DND-41 (cell line): ENCODE data around the gene KAZN.

ENCODE experiments used
- ATAC-seq: fragments of 200-7000 bp; cut with Tn5 transposase; 3 replicates; pipeline ENCODE4 v1.9.1; 2021; ENCODE audit warnings: low read depth; ENCODE audit not compliant: insufficient read depth
- DNase-seq: peaks from one replicate; pipeline ENCODE4 v3.0.0-alpha.2; 2020
- H2AFZ ChIP-seq: 2 replicates; pipeline ENCODE4 v1.6.0; 2012; ENCODE audit warnings: low read depth, low read length
- H3K27ac ChIP-seq: 2 replicates; pipeline ENCODE4 v1.5.1; 2012; ENCODE audit warnings: low read length, inconsistent platforms
- H3K27me3 ChIP-seq: fragments of 200-600 bp; sonication (generic); 2 replicates; pipeline ENCODE4 v1.6.0; 2012; ENCODE audit warnings: low read length, mild to moderate bottlenecking, inconsistent platforms; ENCODE audit not compliant: insufficient read depth, poor library complexity
- H3K36me3 ChIP-seq: 2 replicates; pipeline ENCODE4 v1.5.1; 2012; ENCODE audit warnings: low read length, inconsistent platforms; ENCODE audit not compliant: insufficient read depth
- H3K4me1 ChIP-seq: 2 replicates; pipeline ENCODE4 v1.5.1; 2012; ENCODE audit warnings: mild to moderate bottlenecking, low read length; ENCODE audit not compliant: insufficient read depth
- H3K4me2 ChIP-seq: 2 replicates; pipeline ENCODE4 v1.6.0; 2012; ENCODE audit warnings: mild to moderate bottlenecking, moderate library complexity, low read length, inconsistent platforms; ENCODE audit not compliant: insufficient read depth
- H3K4me3 ChIP-seq, 2 experiments: fragments of 200-600 bp in 1 of 2; shearing (Covaris generic) in 1 of 2; 2 replicates each; pipeline ENCODE4 v1.5.1; 2012 to 2016; ENCODE audit warnings: inconsistent platforms in 2 of 2, low read length in 2 of 2, mild to moderate bottlenecking in 2 of 2, low read depth in 1 of 2, moderate library complexity in 1 of 2
- H3K79me2 ChIP-seq: 2 replicates; pipeline ENCODE4 v1.6.0; 2012; ENCODE audit warnings: low read length, inconsistent platforms; ENCODE audit not compliant: insufficient read depth
- H3K9ac ChIP-seq: 2 replicates; pipeline ENCODE4 v1.6.0; 2012; ENCODE audit warnings: low read depth, mild to moderate bottlenecking, inconsistent platforms, low read length, moderate library complexity
- H3K9me3 ChIP-seq: 2 replicates; pipeline ENCODE4 v1.5.1; 2012; ENCODE audit warnings: low read length, moderate library complexity, mild to moderate bottlenecking, inconsistent platforms; ENCODE audit not compliant: insufficient read depth, severe bottlenecking
- H4K20me1 ChIP-seq: 2 replicates; pipeline ENCODE4 v1.6.0; 2012; ENCODE audit warnings: low read length; ENCODE audit not compliant: insufficient read depth
- CTCF ChIP-seq: IDR thresholded peaks from 2 replicates; pipeline ENCODE4 v1.5.1; 2012; ENCODE audit warnings: borderline replicate concordance, low read length, moderate library complexity, mild to moderate bottlenecking; ENCODE audit not compliant: poor library complexity, severe bottlenecking; ENCODE audit errors: extremely low read depth
- EZH2 ChIP-seq: IDR thresholded peaks from 3 replicates; pipeline ENCODE4 v1.6.1; 2012; ENCODE audit warnings: borderline replicate concordance, low read depth, mild to moderate bottlenecking, moderate library complexity, low read length, inconsistent platforms; ENCODE audit not compliant: severe bottlenecking

The KAZN gene

GRCh38 chr1:14739082-14739832, 140.8 kb downstream of the KAZN start:
- Histone ChIP-seq H3K27ac (no peak overlapping the region), H4K20me1 (peaks cover 5% of the 10 kb centered on the region), H3K4me2 (no peak overlapping the region), H3K9ac (no peak overlapping the region), H2AFZ (no peak overlapping the region), H3K27me3 (no peaks in the 10 kb centered on the region), H3K79me2 (no peaks in the 10 kb centered on the region), H3K9me3 (no peaks in the 10 kb centered on the region), H3K4me3 (no peak overlapping the region), H3K36me3 (no peaks in the 10 kb centered on the region), H3K4me1 (no peaks in the 10 kb centered on the region)
- TF ChIP-seq EZH2 (no peak), CTCF (no peak)
- DNase-seq (no peak), ATAC-seq (no peak)

- Histone ChIP-seq H3K27ac (no peak overlapping the region), H3K79me2 (no peaks in the 10 kb centered on the region), H3K4me2 (no peak overlapping the region), H3K4me1 (no peaks in the 10 kb centered on the region), H2AFZ (no peak overlapping the region), H3K9me3 (no peaks in the 10 kb centered on the region), H3K27me3 (no peaks in the 10 kb centered on the region), H3K4me3 (no peak overlapping the region), H3K9ac (no peak overlapping the region), H3K36me3 (no peaks in the 10 kb centered on the region), H4K20me1 (peaks cover 5% of the 10 kb centered on the region)
- no peak for DNase-seq
- TF ChIP-seq CTCF (no peak), EZH2 (no peak)
- no peak for ATAC-seq
Observed at GRCh38 chr1:14740016-14740415, 141.5 kb downstream of the KAZN start.

GRCh38 chr1:14741082-14741481, 142.6 kb downstream of the KAZN start:
- H3K79me2 ChIP-seq, result no peaks in the 10 kb centered on the region

More at GRCh38 chr1:14741082-14741481, 142.6 kb downstream of the KAZN start:
- no peaks in the 10 kb centered on the region for H3K9me3 ChIP-seq
- peaks cover 5% of the 10 kb centered on the region for H4K20me1 ChIP-seq
- TF ChIP-seq CTCF (no peak), EZH2 (no peak)
- DNase-seq (no peak), ATAC-seq (no peak)
- no peaks in the 10 kb centered on the region for H3K4me1 ChIP-seq
- no peak overlapping the region for H2AFZ ChIP-seq
- H3K4me2 ChIP-seq, result no peak overlapping the region
- H3K9ac ChIP-seq, result no peak overlapping the region
- no peak overlapping the region for H3K27ac ChIP-seq
- no peaks in the 10 kb centered on the region for H3K27me3 ChIP-seq
- no peaks in the 10 kb centered on the region for H3K36me3 ChIP-seq
- no peak overlapping the region for H3K4me3 ChIP-seq
